Esophagus squamous epithelium (tissue), 5 donors: Measurements from ENCODE around the gene IFI27L2. TPM values are rescaled to one million over a fixed set of nuclear protein-coding genes. Genes with fewer than 3 reads are reported as not detected.

Experiments
- DNase-seq: peaks from one replicate; lab custom pipeline; 2025; lab: John Stamatoyannopoulos, UW
- H3K27ac ChIP-seq, 4 donors: fragments of 200-600 bp; sonication (generic); one replicate each; pipeline ENCODE4 v1.5.1; 2016 to 2019; ENCODE audit warnings: mild to moderate bottlenecking in 1 of 4
- H3K27me3 ChIP-seq, 4 donors: fragments of 200-600 bp; sonication (generic); 1 replicate in 3 of 4; 2 replicates in 1 of 4; pipeline versions ENCODE4 v1.5.1 to v1.6.0; 2017 to 2021; ENCODE audit warnings: antibody characterized with exemption in 1 of 4
- H3K36me3 ChIP-seq, 3 donors: fragments of 200-600 bp; sonication (generic); one replicate each; pipeline ENCODE4 v1.5.1; 2016 to 2019
- H3K4me1 ChIP-seq, 3 donors: fragments of 200-600 bp; sonication (generic); one replicate each; pipeline ENCODE4 v1.5.1; 2017 to 2019
- H3K4me3 ChIP-seq, 4 donors: fragments of 200-600 bp; sonication (generic); 1 replicate in 3 of 4; 2 replicates in 1 of 4; pipeline ENCODE4 v1.5.1; 2016 to 2019; ENCODE audit warnings: mild to moderate bottlenecking in 2 of 4, moderate library complexity in 1 of 4
- H3K9me3 ChIP-seq, 3 donors: fragments of 200-600 bp; sonication (generic); one replicate each; pipeline ENCODE4 v1.5.1; 2016 to 2019
- CTCF ChIP-seq, 6 experiments: fragments of 450-650 bp in 4 of 6; fragments of 200-600 bp in 2 of 6; sonication (generic) in 2 of 6; IDR thresholded peaks; one replicate each; pipeline ENCODE4 v1.5.1; 2016 to 2019; ENCODE audit warnings: antibody characterized with exemption in 6 of 6, mild to moderate bottlenecking in 4 of 6, moderate library complexity in 4 of 6
- POLR2A ChIP-seq, 4 donors: fragments of 450-650 bp; IDR thresholded peaks; one replicate each; pipeline ENCODE4 v1.6.1; 2017; ENCODE audit warnings: antibody characterized with exemption in 4 of 4, mild to moderate bottlenecking in 4 of 4, moderate library complexity in 3 of 4
- WGBS, 2 donors: methylation state at CpG; one replicate each; pipeline ENCODE4 v1.1.5; 2018; 5-methylcytosine and 5-hydroxymethylcytosine counted together
- intact Hi-C: fragments of 100-400 bp; cut with DNase I; formaldehyde crosslinking; loops from one replicate; pipeline ENCODE4 v1.15.0; 2022
- total RNA-seq, 4 donors: library from RNA; depleted of rRNA; stranded (reverse); fragments of >200 nt; gene quantifications; one replicate each; pipeline ENCODE4 v1.1.0, GENCODE V29; 2016
- donor health status: DM: yes; HTN: yes; CAD: no.

Gene IFI27L2
- total RNA-seq, 4 donors from 2014 or later: 50.6 to 97.1 (median 66.0) TPM

- no peak overlapping the region for H3K27ac ChIP-seq
- intact Hi-C loops: no loop called here
- TF ChIP-seq CTCF (IDR thresholded peaks at IDR 0.05): no peak
- no peak for TF ChIP-seq POLR2A (IDR thresholded peaks at IDR 0.05)
- no peaks in the 10 kb centered on the region for H3K27me3 ChIP-seq
- 91 to 95% methylated on average over 4 of the region's 4 CpGs for WGBS, 2 donors
- peaks cover 0 to 21% (median 0%) of the 10 kb centered on the region in 3 donors for H3K36me3 ChIP-seq
- no peak for DNase-seq
- H3K4me3 ChIP-seq: no peak overlapping the region
- no peaks in the 10 kb centered on the region for H3K4me1 ChIP-seq
- H3K9me3 ChIP-seq: no peaks in the 10 kb centered on the region
Observed at GRCh38 chr14:94097091-94097490, 32.3 kb downstream of the IFI27L2 start.

GRCh38 chr14:94093418-94093817 is 36.0 kb downstream of the IFI27L2 start:
- WGBS, 2 donors: 95 to 100% methylated on average over 2 of the region's 2 CpGs
- Histone ChIP-seq H3K36me3 (peaks cover 0 to 18% (median 0%) of the 10 kb centered on the region in 3 donors), H3K4me3 (no peak overlapping the region), H3K4me1 (no peaks in the 10 kb centered on the region), H3K27ac (no peak overlapping the region), H3K9me3 (no peaks in the 10 kb centered on the region), H3K27me3 (no peaks in the 10 kb centered on the region)
- TF ChIP-seq CTCF (IDR thresholded peaks at IDR 0.05) (no peak), POLR2A (IDR thresholded peaks at IDR 0.05) (no peak)
- no peak for DNase-seq
- intact Hi-C loops: no loop called here

GRCh38 chr14:94089479-94089878 is 39.9 kb downstream of the IFI27L2 start:
- H3K9me3 ChIP-seq: no peaks in the 10 kb centered on the region
- H3K27me3 ChIP-seq: no peaks in the 10 kb centered on the region
- H3K36me3 ChIP-seq: no peaks in the 10 kb centered on the region
- TF ChIP-seq POLR2A (IDR thresholded peaks at IDR 0.05): no peak
- no peak for TF ChIP-seq CTCF (IDR thresholded peaks at IDR 0.05)
- no peak for DNase-seq
- intact Hi-C loops: no loop called here
- 85 to 92% methylated on average over 4 of the region's 4 CpGs for WGBS, 2 donors
- H3K4me3 ChIP-seq: no peak overlapping the region
- no peaks in the 10 kb centered on the region for H3K4me1 ChIP-seq
- no peak overlapping the region for H3K27ac ChIP-seq

- 90 to 91% methylated on average over 5 of the region's 5 CpGs for WGBS, 2 donors
- TF ChIP-seq POLR2A (IDR thresholded peaks at IDR 0.05) (no peak), CTCF (IDR thresholded peaks at IDR 0.05) (no peak)
- DNase-seq: no peak
- Histone ChIP-seq H3K9me3 (no peaks in the 10 kb centered on the region), H3K36me3 (no peaks in the 10 kb centered on the region), H3K27ac (no peak overlapping the region), H3K4me1 (no peaks in the 10 kb centered on the region), H3K27me3 (no peaks in the 10 kb centered on the region), H3K4me3 (no peak overlapping the region)
- intact Hi-C loops: no loop called here
Observed at GRCh38 chr14:94088516-94088915, 40.9 kb downstream of the IFI27L2 start.

- intact Hi-C loops: no loop called here
- no peaks in the 10 kb centered on the region for H3K4me1 ChIP-seq
- no peaks in the 10 kb centered on the region for H3K36me3 ChIP-seq
- H3K27ac ChIP-seq: no peak overlapping the region
- H3K27me3 ChIP-seq: no peaks in the 10 kb centered on the region
- DNase-seq: no peak
- no peak overlapping the region for H3K4me3 ChIP-seq
- 80 to 98% methylated on average over 4 of the region's 4 CpGs for WGBS, 2 donors
- TF ChIP-seq CTCF (IDR thresholded peaks at IDR 0.05): no peak
- TF ChIP-seq POLR2A (IDR thresholded peaks at IDR 0.05): no peak
- H3K9me3 ChIP-seq: no peaks in the 10 kb centered on the region
Observed at GRCh38 chr14:94087891-94088290, 41.5 kb downstream of the IFI27L2 start.
